Body of pancreas (tissue), 4 donors: ENCODE data around the gene PIGU.

Experiments
- POLR2A ChIP-seq, 3 donors: fragments of 450-650 bp; IDR thresholded peaks; one replicate each; pipeline ENCODE4 v1.6.1; 2016; ENCODE audit warnings: antibody characterized with exemption in 3 of 3, mild to moderate bottlenecking in 2 of 3
- TF ChIP-seq, protein P1 (sequence below), 7 experiments: fragments of 450-650 bp in 4 of 7; fragments of 200-600 bp in 3 of 7; sonication (generic) in 3 of 7; IDR thresholded peaks; one replicate each; pipeline ENCODE4 v1.5.1; 2016 to 2019; ENCODE audit warnings: antibody characterized with exemption in 7 of 7

DNA sequence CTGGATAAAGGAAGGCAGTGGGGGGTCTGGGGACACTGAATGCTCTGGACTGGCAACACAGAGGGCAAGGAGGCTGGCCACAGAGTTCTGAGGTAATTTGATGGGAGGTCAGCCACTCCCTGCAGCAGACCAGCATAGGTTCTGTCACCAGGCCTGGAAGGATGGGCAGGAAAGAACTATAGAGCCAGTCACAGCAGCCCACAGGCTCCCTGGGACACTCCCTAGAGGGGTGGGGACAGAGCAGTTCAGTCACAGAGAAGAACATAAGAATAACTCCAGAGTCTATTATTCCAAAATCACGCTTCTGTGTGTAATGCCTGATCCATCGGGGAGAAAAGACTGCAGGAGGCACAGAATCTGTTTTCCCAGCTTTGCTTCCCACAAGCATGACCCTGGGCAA, 141.0 kb downstream of the PIGU start:
- TF ChIP-seq POLR2A (IDR thresholded peaks at IDR 0.05) = no peak
- TF ChIP-seq, protein P1, sequence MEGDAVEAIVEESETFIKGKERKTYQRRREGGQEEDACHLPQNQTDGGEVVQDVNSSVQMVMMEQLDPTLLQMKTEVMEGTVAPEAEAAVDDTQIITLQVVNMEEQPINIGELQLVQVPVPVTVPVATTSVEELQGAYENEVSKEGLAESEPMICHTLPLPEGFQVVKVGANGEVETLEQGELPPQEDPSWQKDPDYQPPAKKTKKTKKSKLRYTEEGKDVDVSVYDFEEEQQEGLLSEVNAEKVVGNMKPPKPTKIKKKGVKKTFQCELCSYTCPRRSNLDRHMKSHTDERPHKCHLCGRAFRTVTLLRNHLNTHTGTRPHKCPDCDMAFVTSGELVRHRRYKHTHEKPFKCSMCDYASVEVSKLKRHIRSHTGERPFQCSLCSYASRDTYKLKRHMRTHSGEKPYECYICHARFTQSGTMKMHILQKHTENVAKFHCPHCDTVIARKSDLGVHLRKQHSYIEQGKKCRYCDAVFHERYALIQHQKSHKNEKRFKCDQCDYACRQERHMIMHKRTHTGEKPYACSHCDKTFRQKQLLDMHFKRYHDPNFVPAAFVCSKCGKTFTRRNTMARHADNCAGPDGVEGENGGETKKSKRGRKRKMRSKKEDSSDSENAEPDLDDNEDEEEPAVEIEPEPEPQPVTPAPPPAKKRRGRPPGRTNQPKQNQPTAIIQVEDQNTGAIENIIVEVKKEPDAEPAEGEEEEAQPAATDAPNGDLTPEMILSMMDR (IDR thresholded peaks at IDR 0.05) = no peak
